GM12875 (cell line): ENCODE measurements around the gene LGALS7B.
"Not testable (repeated sequence)": the region's sequence is repeated elsewhere in the genome, so short reads cannot be mapped to it uniquely, and the experiment has no call there.

ENCODE experiments used
- H3K4me3 ChIP-seq: one replicate; pipeline ENCODE4 v1.5.1; 2011; ENCODE audit warnings: low read depth, low read length, control low read depth
- TF ChIP-seq, protein P1 (sequence below): IDR thresholded peaks from 2 replicates; pipeline ENCODE4 v1.5.1; 2011; ENCODE audit warnings: low read depth, mild to moderate bottlenecking, control low read depth, inconsistent platforms, low read length, moderate library complexity, borderline replicate concordance; ENCODE audit not compliant: insufficient read depth

Gene LGALS7B

DNA sequence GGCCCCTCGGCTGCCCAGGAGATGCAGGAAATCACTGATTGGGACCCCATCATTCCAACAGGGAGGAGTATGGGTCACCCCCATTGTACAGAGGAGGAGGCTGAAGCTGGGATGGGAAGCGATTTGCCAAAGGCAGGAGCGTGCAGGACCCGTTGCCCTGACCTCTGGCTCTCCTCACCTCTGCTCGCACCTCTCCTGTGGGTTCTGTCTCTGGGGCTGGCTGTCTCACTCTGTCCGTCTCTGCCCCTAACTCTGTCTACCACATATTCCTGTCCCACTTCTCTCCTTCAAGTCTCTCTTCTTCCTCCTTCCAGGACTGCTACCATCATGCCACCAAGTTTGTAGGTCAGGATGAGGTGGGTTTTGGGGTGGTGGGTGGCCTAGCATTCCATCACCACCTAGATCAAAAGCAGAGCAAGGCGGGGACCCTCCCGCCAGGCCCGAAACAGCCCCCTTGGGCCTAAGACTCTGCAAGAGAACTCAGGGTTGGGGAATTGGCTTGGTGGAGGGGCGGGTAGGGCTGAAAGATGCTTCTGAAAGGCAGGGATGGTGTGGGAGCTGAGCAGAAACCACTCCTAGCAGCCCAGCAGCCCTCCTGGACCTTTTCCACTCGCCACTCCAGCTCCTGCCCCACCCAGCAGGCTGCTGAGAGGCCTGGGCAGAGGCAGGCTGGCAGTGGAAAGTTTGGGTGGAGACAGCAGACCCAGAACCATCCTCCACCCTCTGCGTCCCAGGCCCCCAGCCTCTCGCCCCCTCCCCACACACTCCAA is 14.6 kb upstream of the LGALS7B start:
- no peak overlapping the region for H3K4me3 ChIP-seq
- TF ChIP-seq, protein P1, sequence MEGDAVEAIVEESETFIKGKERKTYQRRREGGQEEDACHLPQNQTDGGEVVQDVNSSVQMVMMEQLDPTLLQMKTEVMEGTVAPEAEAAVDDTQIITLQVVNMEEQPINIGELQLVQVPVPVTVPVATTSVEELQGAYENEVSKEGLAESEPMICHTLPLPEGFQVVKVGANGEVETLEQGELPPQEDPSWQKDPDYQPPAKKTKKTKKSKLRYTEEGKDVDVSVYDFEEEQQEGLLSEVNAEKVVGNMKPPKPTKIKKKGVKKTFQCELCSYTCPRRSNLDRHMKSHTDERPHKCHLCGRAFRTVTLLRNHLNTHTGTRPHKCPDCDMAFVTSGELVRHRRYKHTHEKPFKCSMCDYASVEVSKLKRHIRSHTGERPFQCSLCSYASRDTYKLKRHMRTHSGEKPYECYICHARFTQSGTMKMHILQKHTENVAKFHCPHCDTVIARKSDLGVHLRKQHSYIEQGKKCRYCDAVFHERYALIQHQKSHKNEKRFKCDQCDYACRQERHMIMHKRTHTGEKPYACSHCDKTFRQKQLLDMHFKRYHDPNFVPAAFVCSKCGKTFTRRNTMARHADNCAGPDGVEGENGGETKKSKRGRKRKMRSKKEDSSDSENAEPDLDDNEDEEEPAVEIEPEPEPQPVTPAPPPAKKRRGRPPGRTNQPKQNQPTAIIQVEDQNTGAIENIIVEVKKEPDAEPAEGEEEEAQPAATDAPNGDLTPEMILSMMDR = no peak

DNA sequence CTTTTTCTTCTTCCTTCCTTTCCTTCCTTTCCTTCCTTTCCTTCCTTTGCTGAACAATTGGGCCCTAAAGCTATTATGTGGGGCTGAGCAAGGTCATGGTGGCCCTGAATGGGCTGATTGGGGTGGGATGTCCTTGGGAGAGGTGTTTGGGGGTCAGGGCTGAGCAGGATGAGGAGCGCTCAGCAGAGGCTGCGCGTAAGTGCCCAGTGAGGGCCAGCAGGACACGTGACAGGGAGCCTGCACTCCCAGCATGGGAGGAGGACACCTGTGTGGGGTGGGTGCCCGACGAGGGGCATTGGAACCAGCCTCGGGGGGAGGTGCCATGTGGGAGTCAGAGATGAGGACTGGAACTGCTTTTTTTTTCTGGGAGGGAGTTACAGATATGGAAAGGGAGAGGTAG is 10.3 kb upstream of the LGALS7B start:
- no peak overlapping the region for H3K4me3 ChIP-seq
- TF ChIP-seq, protein P1 = no peak

DNA sequence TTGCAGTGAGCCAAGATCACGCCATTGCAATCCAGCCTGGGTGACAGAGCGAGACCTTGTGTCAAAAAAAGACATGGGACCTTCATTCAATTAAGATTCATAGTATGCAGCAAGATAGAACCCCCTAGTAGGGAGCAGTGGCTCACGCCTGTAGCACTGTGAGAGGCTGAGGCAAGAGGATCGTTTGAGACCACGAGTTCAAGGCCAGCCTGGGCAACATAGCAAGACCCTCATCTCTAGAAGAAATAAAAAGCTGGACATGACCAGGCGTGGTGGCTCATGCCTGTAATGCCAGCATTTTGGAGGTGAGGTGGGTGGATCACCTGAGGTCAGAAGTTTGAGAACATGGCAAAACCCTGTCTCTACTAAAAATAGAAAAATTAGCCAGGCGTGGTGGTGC is 8.6 kb upstream of the LGALS7B start:
- TF ChIP-seq, protein P1 = no peak
- no peak overlapping the region for H3K4me3 ChIP-seq

GRCh38 chr19:38781058-38781457 is 7.9 kb upstream of the LGALS7B start:
- TF ChIP-seq, protein P1 = no peak
- H3K4me3 ChIP-seq = no peak overlapping the region

DNA sequence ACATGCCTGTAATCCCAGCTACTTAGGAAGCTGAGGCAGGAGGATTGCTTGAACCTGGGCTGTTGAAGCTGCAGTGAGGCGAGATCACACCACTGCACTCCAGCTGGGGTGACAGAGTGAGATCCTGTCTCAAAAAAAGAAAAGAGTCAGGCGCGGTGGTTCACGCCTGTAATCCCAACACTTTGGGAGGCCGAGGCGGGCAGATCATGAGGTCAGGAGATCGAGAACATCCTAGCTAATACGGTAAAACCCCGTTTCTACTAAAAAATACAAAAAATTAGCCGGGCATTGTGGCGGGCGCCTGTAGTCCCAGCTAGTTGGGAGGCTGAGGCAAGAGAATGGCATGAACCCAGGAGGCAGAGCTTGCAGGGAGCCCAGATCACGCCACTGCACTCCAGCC is 6.8 kb upstream of the LGALS7B start:
- not testable (repeated sequence) for H3K4me3 ChIP-seq

DNA sequence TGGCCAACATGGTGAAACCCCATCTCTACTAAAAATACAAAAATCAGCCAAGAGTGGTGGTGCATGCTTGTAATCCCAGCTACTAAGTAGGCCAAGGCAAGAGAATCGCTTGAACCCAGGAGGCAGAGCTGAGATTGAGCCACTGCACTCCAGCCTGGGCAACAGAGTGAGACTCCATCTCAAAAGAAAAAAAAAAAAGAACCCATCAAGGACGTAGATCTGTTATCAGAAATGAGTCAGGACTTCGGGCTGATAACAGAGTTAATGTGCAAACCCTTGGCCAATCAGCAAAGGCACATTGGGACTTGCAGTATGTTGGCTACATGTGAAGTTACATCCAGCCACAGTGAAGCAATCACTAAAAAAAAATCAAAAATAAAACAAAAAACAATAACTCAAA is 4.8 kb upstream of the LGALS7B start:
- TF ChIP-seq, protein P1 = no peak
- no peak overlapping the region for H3K4me3 ChIP-seq

- TF ChIP-seq, protein P1 = no peak
- no peak overlapping the region for H3K4me3 ChIP-seq
These were observed 3.8 kb upstream of the LGALS7B start for GRCh38 chr19:38785187-38785699.

DNA sequence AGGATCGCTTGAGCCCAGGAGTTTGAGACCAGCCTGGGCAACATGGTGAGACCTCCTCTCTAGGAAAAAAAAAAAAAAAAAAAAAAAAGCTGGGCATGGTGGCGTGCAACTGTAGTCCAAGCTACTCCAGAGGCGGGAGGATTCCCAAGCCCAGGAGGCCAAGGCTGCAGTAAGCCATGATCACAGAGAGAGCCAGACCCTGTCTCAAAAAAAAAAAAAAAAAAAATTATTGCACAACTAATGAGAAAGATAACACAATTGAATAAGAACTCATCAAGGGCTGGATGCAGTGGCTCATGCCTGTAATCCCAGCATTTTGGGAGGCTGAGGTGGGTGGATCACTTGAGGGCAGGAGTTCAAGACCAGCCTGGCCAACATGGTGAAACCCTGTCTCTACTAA is 2.9 kb upstream of the LGALS7B start:
- H3K4me3 ChIP-seq = not testable (repeated sequence)
